COLO668 (cell line): ENCODE results near the gene TBCB.
"Not testable (repeated sequence)": the region's sequence is repeated elsewhere in the genome, so short reads cannot be mapped to it uniquely, and the experiment has no call there.

Source experiments
- DNase-seq: peaks from one replicate; lab custom pipeline; 2025; ENCODE audit not compliant: unreplicated experiment; lab: John Stamatoyannopoulos, UW

The TBCB gene

GRCh38 chr19:36169084-36169760 lies 54.0 kb downstream of the TBCB start:
- peak; percentile 64 for DNase-seq

GRCh38 chr19:36172852-36173251 lies 57.6 kb downstream of the TBCB start:
- DNase-seq: no peak

- not testable (repeated sequence) for DNase-seq
Observed at GRCh38 chr19:36173846-36174245, 58.6 kb downstream of the TBCB start.
